GM23338 (cell line): Measurements from ENCODE around the gene TFB2M. TPM values are rescaled to one million over a fixed set of nuclear protein-coding genes. Genes with fewer than 3 reads are reported as not detected.

Experiments
- ATAC-seq: fragments of 200-7000 bp; cut with Tn5 transposase; 3 replicates; pipeline ENCODE4 v1.9.1; 2020
- DNase-seq: peaks from one replicate; pipeline ENCODE4 v3.0.0-alpha.2; 2015; ENCODE audit warnings: low spot score
- H2AFZ ChIP-seq: fragments of 200-600 bp; sonication (generic); 2 replicates; pipeline ENCODE4 v1.8.0; 2016; ENCODE audit warnings: antibody characterized with exemption, mild to moderate bottlenecking, moderate library complexity
- H3F3A ChIP-seq: fragments of 200-600 bp; sonication (generic); replicated peaks from 2 replicates; pipeline ENCODE4 v1.8.0; 2017; ENCODE audit warnings: antibody characterized with exemption, mixed run types, low read depth
- H3K27ac ChIP-seq: fragments of 200-600 bp; sonication (generic); 2 replicates; pipeline ENCODE4 v1.6.1; 2016; ENCODE audit warnings: low read depth
- H3K27me3 ChIP-seq: fragments of 200-600 bp; sonication (generic); 2 replicates; pipeline ENCODE4 v1.8.0; 2016; ENCODE audit warnings: mild to moderate bottlenecking, mixed run types, moderate library complexity; ENCODE audit not compliant: insufficient read depth
- H3K36me3 ChIP-seq: fragments of 200-600 bp; sonication (generic); 2 replicates; pipeline ENCODE4 v1.8.0; 2016; ENCODE audit warnings: mild to moderate bottlenecking; ENCODE audit not compliant: insufficient read depth
- H3K4me1 ChIP-seq: fragments of 200-600 bp; sonication (generic); 2 replicates; pipeline ENCODE4 v1.8.0; 2016; ENCODE audit warnings: mild to moderate bottlenecking, moderate library complexity; ENCODE audit not compliant: insufficient read depth
- H3K4me2 ChIP-seq: fragments of 200-600 bp; sonication (generic); 2 replicates; pipeline ENCODE4 v1.7.1; 2017; ENCODE audit warnings: mixed run types
- H3K4me3 ChIP-seq: fragments of 200-600 bp; sonication (generic); 2 replicates; pipeline ENCODE4 v1.6.1; 2016; ENCODE audit warnings: mixed run types
- H3K79me2 ChIP-seq: fragments of 200-600 bp; sonication (generic); replicated peaks from 2 replicates; pipeline ENCODE4 v1.8.0; 2017; ENCODE audit warnings: mild to moderate bottlenecking; ENCODE audit not compliant: insufficient read depth
- H3K9me2 ChIP-seq: fragments of 200-600 bp; sonication (generic); 2 replicates; pipeline ENCODE4 v1.8.0; 2017; ENCODE audit not compliant: insufficient read depth
- H4K20me1 ChIP-seq: fragments of 200-600 bp; sonication (generic); replicated peaks from 2 replicates; pipeline ENCODE4 v1.8.0; 2017; ENCODE audit warnings: mild to moderate bottlenecking; ENCODE audit not compliant: insufficient read depth
- H3K27ac Mint-ChIP-seq: 2 replicates; pipeline ENCODE4 v1.8.0; 2020; ENCODE audit warnings: inconsistent platforms, mild to moderate bottlenecking, moderate library complexity, mixed read lengths
- H3K27me3 Mint-ChIP-seq: 3 replicates; pipeline ENCODE4 v1.8.0; 2022; ENCODE audit warnings: low read depth, mild to moderate bottlenecking, moderate library complexity, mixed read lengths, inconsistent platforms; ENCODE audit not compliant: insufficient read depth, poor library complexity
- H3K36me3 Mint-ChIP-seq: 3 replicates; pipeline ENCODE4 v1.8.0; 2021; ENCODE audit warnings: low read depth, mild to moderate bottlenecking, inconsistent platforms, moderate library complexity, mixed read lengths
- H3K4me1 Mint-ChIP-seq: 3 replicates; pipeline ENCODE4 v1.8.0; 2020; ENCODE audit warnings: mild to moderate bottlenecking, inconsistent platforms, mixed read lengths
- H3K4me3 Mint-ChIP-seq: 3 replicates; pipeline ENCODE4 v1.8.0; 2021; ENCODE audit warnings: moderate library complexity, mild to moderate bottlenecking, inconsistent platforms, mixed read lengths
- H3K9me3 Mint-ChIP-seq: 3 replicates; pipeline ENCODE4 v1.8.0; 2020; ENCODE audit warnings: moderate library complexity, mild to moderate bottlenecking, inconsistent platforms, mixed read lengths
- CREB1 ChIP-seq: fragments of 250-450 bp; sonication (Bioruptor Pico); IDR thresholded peaks from 2 replicates; pipeline ENCODE4 v1.5.0; 2020; ENCODE audit warnings: low read depth, mild to moderate bottlenecking, moderate library complexity
- CTCF ChIP-seq, 2 experiments: fragments of 200-600 bp in 1 of 2; sonication (generic) in 1 of 2; conservative IDR thresholded peaks; 2 replicates each; pipeline versions ENCODE4 v1.5.1 to v1.6.1; 2016 to 2017; ENCODE audit warnings: antibody characterized with exemption in 2 of 2, low read depth in 2 of 2, mild to moderate bottlenecking in 2 of 2, moderate library complexity in 1 of 2
- EZH2 ChIP-seq: fragments of 200-600 bp; sonication (generic); IDR thresholded peaks from one replicate; pipeline ENCODE4 v1.8.0; 2017; ENCODE audit warnings: antibody characterized with exemption, mild to moderate bottlenecking, low read depth; ENCODE audit not compliant: unreplicated experiment
- JUNB ChIP-seq: IDR thresholded peaks from one replicate; pipeline ENCODE4 v1.6.1; 2016; ENCODE audit warnings: antibody characterized with exemption; ENCODE audit not compliant: unreplicated experiment
- POLR2AphosphoS5 ChIP-seq: IDR thresholded peaks from 2 replicates; pipeline ENCODE4 v1.6.1; 2016; ENCODE audit warnings: antibody characterized with exemption, low read depth
- REST ChIP-seq: IDR thresholded peaks from one replicate; pipeline ENCODE4 v1.6.1; 2018; ENCODE audit warnings: antibody characterized with exemption; ENCODE audit not compliant: unreplicated experiment
- ZNF114 ChIP-seq: fragments of 250-450 bp; sonication (Bioruptor Pico); IDR thresholded peaks from 2 replicates; pipeline ENCODE4 v1.5.0; 2020; ENCODE audit warnings: mild to moderate bottlenecking, moderate library complexity
- ZNF331 ChIP-seq: fragments of 250-450 bp; sonication (Bioruptor Pico); IDR thresholded peaks from 2 replicates; pipeline ENCODE4 v1.5.0; 2020; ENCODE audit warnings: low read depth, mild to moderate bottlenecking, moderate library complexity
- ZNF462 ChIP-seq: fragments of 250-450 bp; sonication (Bioruptor Pico); IDR thresholded peaks from 2 replicates; pipeline ENCODE4 v1.5.0; 2020; ENCODE audit warnings: mild to moderate bottlenecking, moderate library complexity
- polyA plus RNA-seq: library from polyadenylated mRNA; unstranded; fragments of >200 nt; fragmentation: Nextera tagmentation; extraction: Ambion mirVana; gene quantifications from 2 replicates; pipeline ENCODE4 v1.2.1, GENCODE V29; 2016
- total RNA-seq: library from RNA; depleted of rRNA; stranded (reverse); fragments of >200 nt; shearing (Covaris generic); gene quantifications from 2 replicates; pipeline ENCODE4 v1.2.3, GENCODE V29; 2014

The TFB2M gene
- total and polyA plus RNA-seq, 2 experiments from 2014 or later = 18.7 to 24.9 TPM

GRCh38 chr1:246600579-246600978, 34.5 kb upstream of the TFB2M start (continued):
- TF ChIP-seq JUNB (no peak), EZH2 (no peak), ZNF114 (CRISPR knock-in tag) (no peak), CTCF (conservative IDR thresholded peaks at IDR 0.05; ENCODE audit: low read depth in 2 of 2) (no peak), ZNF331 (no peak)

GRCh38 chr1:246599315-246599714, 33.3 kb upstream of the TFB2M start:
- H2AFZ ChIP-seq = no peak overlapping the region
- H3K27ac ChIP-seq = no peak overlapping the region
- no peaks in the 10 kb centered on the region for H3K36me3 ChIP-seq
- ATAC-seq (no peak), DNase-seq (no peak)
- H3K79me2 ChIP-seq = peaks cover 51% of the 10 kb centered on the region
- H3K4me2 ChIP-seq = no peak overlapping the region
- no peaks in the 10 kb centered on the region for H4K20me1 ChIP-seq
- Mint-ChIP-seq H3K36me3 (no peaks in the 10 kb centered on the region), H3K4me1 (no peaks in the 10 kb centered on the region), H3K9me3 (no peaks in the 10 kb centered on the region), H3K27me3 (peaks cover 4% of the 10 kb centered on the region), H3K4me3 (no peak overlapping the region), H3K27ac (no peak overlapping the region)
- H3F3A ChIP-seq = no peaks in the 10 kb centered on the region
- H3K27me3 ChIP-seq = no peaks in the 10 kb centered on the region
- TF ChIP-seq ZNF462 (CRISPR knock-in tag) (no peak), REST (no peak), CREB1 (no peak), EZH2 (no peak), ZNF331 (no peak), POLR2AphosphoS5 (no peak), ZNF114 (CRISPR knock-in tag) (no peak)
- H3K4me1 ChIP-seq = no peaks in the 10 kb centered on the region
- H3K4me3 ChIP-seq = no peak overlapping the region
- no peaks in the 10 kb centered on the region for H3K9me2 ChIP-seq
